ENCODE measurements around the gene CAMP. TPM values are rescaled to one million over a fixed set of nuclear protein-coding genes. Genes with fewer than 3 reads are reported as not detected.

CAMP gene
- total and polyA plus RNA-seq, 2 of the 13 experiments (the other 11 are each of a cell fraction or from before 2014, with no cell fraction given), result not detected

GRCh38 chr3:48190911-48191310 lies 32.4 kb upstream of the CAMP start (continued):
- TF ChIP-seq MYPOP (CRISPR knock-in tag; IDR thresholded peaks at IDR 0.05) (no peak), HNF4G (IDR thresholded peaks at IDR 0.05; ENCODE audit: borderline replicate concordance, low read depth, low read length) (peak; percentile 9; the same call in 1 of the 2 replicates), HNF4G (CRISPR knock-in tag; IDR thresholded peaks at IDR 0.05; ENCODE audit: borderline replicate concordance, low read depth) (no peak), ZBTB21 (CRISPR knock-in tag; IDR thresholded peaks at IDR 0.05) (peak; percentile 56; the same call in 1 of the 2 replicates), GATAD2A (CRISPR knock-in tag; IDR thresholded peaks at IDR 0.05) (0 out of 2 replicates have a peak, but pooled peaks have one; percentile 16), DRAP1 (CRISPR knock-in tag; IDR thresholded peaks at IDR 0.05) (0 out of 2 replicates have a peak, but pooled peaks have one; percentile 21), HNF4A (CRISPR knock-in tag; IDR thresholded peaks at IDR 0.05) (peak; percentile 76), RARA (CRISPR knock-in tag; IDR thresholded peaks at IDR 0.05) (no peak; the same call in 1 of the 2 replicates), SIN3A (IDR thresholded peaks at IDR 0.05; ENCODE audit: borderline replicate concordance, low read depth, low read length) (0 out of 2 replicates have a peak, but pooled peaks have one; percentile 36), GATAD1 (CRISPR knock-in tag; IDR thresholded peaks at IDR 0.05) (no peak), DNMT1 (CRISPR knock-in tag; IDR thresholded peaks at IDR 0.05) (no peak), BRD4 (CRISPR knock-in tag; IDR thresholded peaks at IDR 0.05) (no peak), SRSF4 (IDR thresholded peaks at IDR 0.05; ENCODE audit: low read depth, low read length, poor library complexity, severe bottlenecking) (no peak), ERF (CRISPR knock-in tag; IDR thresholded peaks at IDR 0.05) (no peak), SMARCE1 (IDR thresholded peaks at IDR 0.05; ENCODE audit: borderline replicate concordance) (no peak), RXRA (CRISPR knock-in tag; IDR thresholded peaks at IDR 0.05) (0 out of 2 replicates have a peak, but pooled peaks have one; percentile 38), ZBTB49 (CRISPR knock-in tag; IDR thresholded peaks at IDR 0.05; ENCODE audit: borderline replicate concordance) (no peak), CEBPG (CRISPR knock-in tag; IDR thresholded peaks at IDR 0.05) (no peak), LCORL (IDR thresholded peaks at IDR 0.05) (no peak), LCORL (CRISPR knock-in tag; IDR thresholded peaks at IDR 0.05) (no peak), HOXA7 (CRISPR knock-in tag; IDR thresholded peaks at IDR 0.05) (no peak), TRIM24 (CRISPR knock-in tag; IDR thresholded peaks at IDR 0.05) (no peak), TEAD3 (CRISPR knock-in tag; optimal IDR thresholded peaks at IDR 0.05; ENCODE audit: borderline replicate concordance) (peak; percentile 49)

Data from HepG2 (cell line).